IPS-18c (cell line): Measurements from ENCODE around the gene CCDC169.

Source experiments
- H3K4me3 ChIP-seq: 2 replicates; pipeline ENCODE4 v1.7.0; 2013; ENCODE audit warnings: low read depth, mild to moderate bottlenecking, low read length, moderate library complexity; ENCODE audit not compliant: insufficient read depth
- H3K9me3 ChIP-seq: one replicate; pipeline ENCODE4 v1.6.1; 2013; ENCODE audit warnings: mild to moderate bottlenecking, low read length, moderate library complexity; ENCODE audit not compliant: control insufficient read depth, insufficient read depth

Gene CCDC169

DNA sequence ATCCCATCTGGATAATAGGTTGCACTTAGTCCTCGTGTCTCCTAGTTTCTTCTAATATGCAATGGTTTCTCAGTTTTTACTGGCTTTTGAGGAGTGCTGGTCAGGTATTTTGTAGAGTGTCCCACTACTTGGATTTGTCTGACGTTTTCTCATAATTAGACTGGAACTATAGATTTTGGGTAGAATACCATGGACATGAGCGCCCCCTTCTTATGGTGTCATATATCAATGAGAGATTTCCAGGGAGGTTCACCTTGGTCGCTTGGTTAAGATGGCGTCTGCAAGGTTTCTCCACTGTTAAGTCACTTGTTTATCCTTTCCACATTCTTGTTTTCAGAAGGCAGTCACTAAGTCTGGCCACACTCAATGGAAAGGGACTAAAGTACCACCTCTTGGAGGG lies 89.9 kb downstream of the CCDC169 start:
- H3K4me3 ChIP-seq = no peak overlapping the region
- no peaks in the 10 kb centered on the region for H3K9me3 ChIP-seq

- Histone ChIP-seq H3K9me3 (no peaks in the 10 kb centered on the region), H3K4me3 (no peak overlapping the region)
These were observed 104.3 kb downstream of the CCDC169 start for GRCh38 chr13:36193151-36193855.

- no peak overlapping the region for H3K4me3 ChIP-seq
These were observed 105.4 kb downstream of the CCDC169 start for GRCh38 chr13:36192166-36192565.

GRCh38 chr13:36190771-36191170 lies 106.8 kb downstream of the CCDC169 start:
- H3K4me3 ChIP-seq = no peak overlapping the region

More at GRCh38 chr13:36192166-36192565, 105.4 kb downstream of the CCDC169 start:
- H3K9me3 ChIP-seq = no peaks in the 10 kb centered on the region

DNA sequence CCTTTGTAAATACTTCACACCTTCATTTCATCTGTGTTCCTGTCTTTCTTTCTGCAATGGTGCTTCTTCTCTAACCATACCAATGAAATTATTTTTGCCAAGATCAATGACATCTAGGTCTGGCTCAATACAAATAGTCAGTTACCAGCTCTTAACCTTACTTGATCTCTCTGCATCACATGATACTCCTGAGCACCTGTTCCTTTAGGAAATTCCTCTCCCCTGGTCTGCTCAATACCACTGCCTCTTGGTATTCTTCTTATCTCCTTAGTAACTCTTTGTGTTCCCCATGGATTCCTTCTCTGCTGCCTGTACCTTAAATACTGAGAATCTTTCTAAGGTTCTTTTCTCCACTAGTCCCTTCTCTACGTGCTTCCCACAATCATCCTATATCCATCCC lies 109.2 kb downstream of the CCDC169 start:
- H3K9me3 ChIP-seq = no peaks in the 10 kb centered on the region

More at GRCh38 chr13:36190771-36191170, 106.8 kb downstream of the CCDC169 start:
- no peaks in the 10 kb centered on the region for H3K9me3 ChIP-seq

GRCh38 chr13:36183901-36184300 lies 113.7 kb downstream of the CCDC169 start:
- Histone ChIP-seq H3K4me3 (no peak overlapping the region), H3K9me3 (no peaks in the 10 kb centered on the region)

More for the DNA sequence above, 109.2 kb downstream of the CCDC169 start:
- H3K4me3 ChIP-seq = no peak overlapping the region
